ENCODE data around the gene TMEM223. TPM values are rescaled to one million over a fixed set of nuclear protein-coding genes. Genes with fewer than 3 reads are reported as not detected.
A peak's percentile ranks its signal among the peaks of the same experiment; 100 is the strongest.

The TMEM223 gene
- total and polyA plus RNA-seq, 9 of the 15 experiments (the other 6 are each of a cell fraction or from before 2014, with no cell fraction given): 5.9 to 34.5 (median 19.6) TPM

- TF ChIP-seq NCOR1 (IDR thresholded peaks at IDR 0.05) (peak; percentile 59), CHCHD3 (CRISPR knock-in tag; IDR thresholded peaks at IDR 0.05) (peak; percentile 36; the same call in 1 of the 2 replicates), MTF1 (CRISPR knock-in tag; IDR thresholded peaks at IDR 0.05; ENCODE audit: borderline replicate concordance) (no peak), DMBX1 (CRISPR knock-in tag; IDR thresholded peaks at IDR 0.05; ENCODE audit: borderline replicate concordance) (no peak), MTA1 (IDR thresholded peaks at IDR 0.05; ENCODE audit: borderline replicate concordance) (peak; percentile 97), HNRNPH1 (optimal IDR thresholded peaks at IDR 0.05; ENCODE audit: low read depth, low read length) (no peak), SNAPC5 (CRISPR knock-in tag; IDR thresholded peaks at IDR 0.05) (no peak), CBX1 (IDR thresholded peaks at IDR 0.05; ENCODE audit: low read depth) (peak; percentile 98), RERE (CRISPR knock-in tag; IDR thresholded peaks at IDR 0.05; ENCODE audit: borderline replicate concordance) (peak; percentile 86; the same call in 1 of the 2 replicates), PTRF (tag; IDR thresholded peaks at IDR 0.05) (no peak), HDAC6 (IDR thresholded peaks at IDR 0.05; ENCODE audit: low read depth, low read length) (peak; percentile 94), NCOA2 (IDR thresholded peaks at IDR 0.05; ENCODE audit: partially characterized antibody in 2 of 2) (no peak), UBTF (IDR thresholded peaks at IDR 0.05; ENCODE audit: borderline replicate concordance in 1 of 2, low read depth in 2 of 2, low read length in 2 of 2) (no peak; a peak in 1 of 4 replicates), MBD2 (IDR thresholded peaks at IDR 0.05; ENCODE audit: borderline replicate concordance, low read depth) (peak; percentile 95), EGR1 (conservative IDR thresholded peaks at IDR 0.05) (peak; percentile 77), KDM4B (IDR thresholded peaks at IDR 0.05; ENCODE audit: borderline replicate concordance in 2 of 2, low read depth in 1 of 2) (no peak), ZNF778 (CRISPR knock-in tag; IDR thresholded peaks at IDR 0.05) (no peak)
Observed at GRCh38 chr11:62805076-62805892, 13.5 kb upstream of the TMEM223 start, which contains the start of gene NXF1 (continued).

Measured in K562 (cell line).